Islet of Langerhans (tissue), 1 donor: ENCODE measurements around the gene AMOTL2.

Experiments
- FAIRE-seq: peaks from one replicate; lab custom pipeline; 2011; peaks lifted over from hg19 to GRCh38; lab: Jason Lieb, UNC

Gene AMOTL2

DNA sequence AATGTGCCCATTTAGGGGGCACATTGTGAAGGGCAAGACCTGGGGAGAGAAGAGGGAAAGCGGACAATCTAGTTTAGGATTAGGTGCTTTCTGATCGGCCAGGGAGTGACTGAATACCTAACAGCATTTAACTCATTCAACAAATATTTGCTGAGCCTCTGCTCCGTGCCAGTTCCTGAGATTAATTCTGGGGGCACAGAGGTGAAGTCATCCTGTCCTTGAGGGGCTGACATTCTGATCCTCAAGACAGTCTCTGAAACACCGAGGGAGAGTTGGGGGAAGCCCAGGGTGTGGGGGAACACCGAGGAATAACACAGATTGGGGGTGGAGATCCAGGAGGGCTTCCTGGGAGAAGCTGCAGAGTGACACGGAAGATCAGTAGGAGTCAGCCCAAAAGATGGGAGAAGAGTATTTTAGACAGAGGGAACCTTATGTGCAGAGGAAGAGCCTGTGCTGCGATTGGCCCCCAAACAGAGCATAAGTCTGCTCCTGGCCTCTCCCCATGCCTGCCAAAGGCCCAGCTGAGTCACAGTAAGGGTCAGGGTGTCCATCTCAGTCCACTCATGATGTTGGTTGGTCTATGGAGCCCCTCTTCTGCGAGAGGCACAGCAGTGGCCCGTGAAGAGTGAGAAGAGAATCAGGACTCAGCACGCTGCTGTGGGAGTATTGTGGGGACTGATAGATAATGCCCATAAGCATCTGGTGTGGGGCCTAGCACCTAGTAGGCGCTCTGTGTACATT lies 60.2 kb downstream of the AMOTL2 start:
- FAIRE-seq = no peak

DNA sequence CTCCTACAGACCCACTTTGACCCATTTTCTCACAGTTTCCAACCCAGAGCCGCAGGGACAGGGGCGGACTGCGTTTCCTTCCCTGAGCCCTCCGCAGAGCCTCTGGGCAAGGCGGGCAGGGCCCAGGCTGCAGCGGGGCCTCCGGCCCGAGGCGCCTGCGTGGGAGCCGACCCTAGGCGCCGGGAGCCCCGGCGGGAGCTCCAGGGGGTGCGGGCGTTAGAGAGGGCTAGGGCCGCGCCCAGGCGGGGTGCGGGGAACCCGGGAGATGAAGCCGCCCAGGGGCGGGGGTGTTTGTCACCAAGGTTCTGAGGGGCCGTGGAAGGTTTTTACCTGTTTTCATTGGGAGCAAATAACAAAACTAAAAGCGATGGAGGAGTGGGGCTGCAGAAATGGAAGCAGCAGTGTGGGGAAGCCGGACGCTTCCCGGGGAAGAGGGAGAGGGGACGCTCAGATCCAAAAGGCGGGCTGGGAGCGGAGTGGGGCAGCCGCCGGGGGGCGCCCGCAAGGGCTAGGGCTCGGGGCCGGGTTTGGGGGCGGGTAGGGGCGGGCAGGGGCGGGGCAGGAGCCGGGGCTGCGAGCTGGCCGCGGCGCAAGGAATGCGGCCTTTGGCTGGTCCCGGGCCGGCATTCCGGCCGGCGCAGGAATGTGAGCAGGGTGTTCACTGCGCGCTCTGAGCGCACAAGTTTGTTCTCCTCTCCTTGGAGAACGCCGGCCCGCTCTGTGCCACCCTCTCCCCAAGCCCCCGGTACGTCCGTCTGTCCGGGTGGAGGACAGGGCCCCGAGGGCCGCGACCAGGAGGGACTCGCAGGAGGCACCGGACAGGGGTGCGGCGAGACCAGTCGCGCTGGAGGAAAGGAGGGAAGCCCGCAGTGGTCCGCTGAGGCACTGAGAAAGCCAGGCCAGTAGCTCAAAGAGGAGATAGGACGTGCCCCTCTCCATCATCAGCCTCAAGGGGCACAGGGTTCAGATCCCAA lies 61.1 kb downstream of the AMOTL2 start:
- FAIRE-seq = no peak

DNA sequence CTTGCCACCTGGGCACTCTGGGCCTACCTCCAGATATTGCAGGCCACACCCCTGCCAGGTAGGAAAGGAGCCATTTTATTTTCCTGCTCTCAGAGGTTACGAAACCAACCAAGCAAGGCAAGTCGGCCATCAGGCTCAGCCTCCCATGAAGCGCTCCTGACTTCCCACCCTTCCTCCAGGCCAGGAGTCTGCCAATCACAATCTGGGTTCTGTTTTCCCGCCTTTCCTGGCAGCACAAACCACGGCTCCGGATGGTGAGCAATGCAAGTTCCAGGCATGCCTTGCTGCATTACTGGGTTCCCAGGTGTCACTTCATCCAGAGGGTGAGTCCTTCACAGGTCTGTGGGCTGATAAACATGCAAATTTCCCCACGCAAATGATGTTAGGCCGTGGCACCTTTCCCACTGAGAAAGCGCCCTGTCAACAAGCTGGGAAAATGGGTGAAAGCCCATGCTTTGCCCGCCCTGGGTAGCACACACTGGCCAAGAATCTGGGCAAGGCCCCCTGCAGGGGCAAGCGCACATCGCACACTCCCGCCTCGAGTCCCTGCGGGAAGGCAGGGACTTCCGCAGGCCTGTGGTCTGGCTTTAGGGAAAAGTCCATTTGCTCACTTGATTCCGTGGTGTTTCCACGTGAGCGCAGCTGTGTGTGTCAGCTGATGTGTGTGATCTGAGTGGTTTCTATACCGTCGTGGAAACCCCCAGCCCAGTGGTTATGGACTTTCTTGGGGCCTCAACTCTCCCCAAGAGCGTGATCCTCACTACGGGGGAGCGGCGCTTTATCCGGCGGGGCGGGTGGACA lies 62.0 kb downstream of the AMOTL2 start:
- FAIRE-seq = no peak

DNA sequence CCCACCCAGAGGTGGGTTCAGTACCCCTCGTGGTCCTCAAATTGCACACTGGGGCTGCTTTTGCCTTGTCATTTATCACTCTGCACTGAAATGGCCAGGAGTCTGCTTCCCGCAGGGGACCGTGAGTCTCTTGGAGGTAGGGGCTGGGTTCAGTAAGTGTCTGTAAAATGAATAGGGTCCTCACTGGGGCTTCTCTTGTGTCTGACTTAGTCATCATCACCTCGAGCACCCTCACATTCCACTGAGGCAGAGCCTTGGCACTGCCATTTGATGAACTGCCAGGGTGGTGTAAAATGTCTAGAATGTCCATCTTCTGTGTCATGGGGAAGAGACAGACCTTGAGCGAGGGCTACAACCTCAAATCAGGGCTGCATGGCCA lies 62.6 kb downstream of the AMOTL2 start:
- FAIRE-seq = no peak

- FAIRE-seq = no peak
Observed at GRCh38 chr3:134311265-134311664, 63.0 kb downstream of the AMOTL2 start.

GRCh38 chr3:134309987-134310700 lies 64.1 kb downstream of the AMOTL2 start:
- no peak for FAIRE-seq

- FAIRE-seq = no peak
Observed at GRCh38 chr3:134308350-134308891, 65.8 kb downstream of the AMOTL2 start.

- FAIRE-seq = no peak
Observed at GRCh38 chr3:134307425-134307824, 66.8 kb downstream of the AMOTL2 start.

- FAIRE-seq = no peak
Observed at GRCh38 chr3:134306320-134306719, 67.9 kb downstream of the AMOTL2 start.
